Neural cell (in vitro differentiated cells): ENCODE data around the gene ZBED2. TPM values are rescaled to one million over a fixed set of nuclear protein-coding genes. Genes with fewer than 3 reads are reported as not detected.
"Not testable (repeated sequence)": the region's sequence is repeated elsewhere in the genome, so short reads cannot be mapped to it uniquely, and the experiment has no call there.

Experiments
- H2AFZ ChIP-seq: fragments of 200-600, 300-800 bp; sonication (generic), shearing (Covaris generic); 2 replicates; pipeline ENCODE4 v1.6.0; 2014; ENCODE audit warnings: low read depth, mild to moderate bottlenecking, antibody characterized with exemption, low read length, moderate library complexity
- H3F3A ChIP-seq: fragments of 200-600 bp; shearing (Covaris generic); 2 replicates; pipeline ENCODE4 v1.6.1; 2016; ENCODE audit warnings: mild to moderate bottlenecking, moderate library complexity, mixed read lengths, antibody characterized with exemption, low read length; ENCODE audit not compliant: insufficient read depth, poor library complexity, severe bottlenecking
- H3K27ac ChIP-seq: fragments of 200-600, 300-800 bp; sonication (generic), shearing (Covaris generic); 2 replicates; pipeline ENCODE4 v1.5.1; 2014; ENCODE audit warnings: mild to moderate bottlenecking, low read length, moderate library complexity
- H3K27me3 ChIP-seq: fragments of 300-800, 200-600 bp; sonication (generic), shearing (Covaris generic); 2 replicates; pipeline ENCODE4 v1.6.0; 2014; ENCODE audit warnings: mild to moderate bottlenecking, low read depth, low read length, moderate library complexity; ENCODE audit not compliant: insufficient read depth
- H3K36me3 ChIP-seq: fragments of 300-800, 200-600 bp; sonication (generic), shearing (Covaris generic); 2 replicates; pipeline ENCODE4 v1.5.1; 2014; ENCODE audit warnings: mild to moderate bottlenecking, antibody characterized with exemption, low read length, moderate library complexity; ENCODE audit not compliant: insufficient read depth
- H3K4me2 ChIP-seq: fragments of 300-800, 200-600 bp; sonication (generic), shearing (Covaris generic); 2 replicates; pipeline ENCODE4 v1.6.0; 2014; ENCODE audit warnings: mild to moderate bottlenecking, low read length
- H3K4me3 ChIP-seq: fragments of 300-800, 200-600 bp; sonication (generic), shearing (Covaris generic); 2 replicates; pipeline ENCODE4 v1.5.1; 2014; ENCODE audit warnings: mild to moderate bottlenecking, low read length, moderate library complexity
- H3K79me2 ChIP-seq: fragments of 200-600 bp; shearing (Covaris generic); replicated peaks from 2 replicates; pipeline ENCODE4 v1.6.0; 2014; ENCODE audit warnings: mild to moderate bottlenecking, low read length, moderate library complexity; ENCODE audit not compliant: insufficient read depth
- H3K9ac ChIP-seq: fragments of 300-800, 200-600 bp; sonication (generic), shearing (Covaris generic); 2 replicates; pipeline ENCODE4 v1.6.1; 2016; ENCODE audit warnings: mild to moderate bottlenecking, low read length, mixed read lengths
- H3K9me2 ChIP-seq: fragments of 200-600 bp; shearing (Covaris generic); 2 replicates; pipeline ENCODE4 v1.6.1; 2016; ENCODE audit warnings: mild to moderate bottlenecking, low read length, mixed read lengths; ENCODE audit not compliant: insufficient read depth
- H3K9me3 ChIP-seq: fragments of 200-600, 300-800 bp; sonication (generic), shearing (Covaris generic); 2 replicates; pipeline ENCODE4 v1.6.1; 2016; ENCODE audit warnings: mild to moderate bottlenecking, mixed run types, low read length, moderate library complexity, mixed read lengths
- H4K20me1 ChIP-seq: fragments of 200-600 bp; shearing (Covaris generic); 2 replicates; pipeline ENCODE4 v1.6.1; 2016; ENCODE audit warnings: mild to moderate bottlenecking, mixed run types; ENCODE audit not compliant: insufficient read depth
- EP300 ChIP-seq: fragments of 450-650 bp; conservative IDR thresholded peaks from 2 replicates; pipeline ENCODE4 v1.6.1; 2014; ENCODE audit warnings: antibody characterized with exemption, mild to moderate bottlenecking, moderate library complexity; ENCODE audit not compliant: poor library complexity, severe bottlenecking
- EZH2 ChIP-seq: fragments of 200-600, 300-800 bp; shearing (Covaris generic), sonication (generic); IDR thresholded peaks from 2 replicates; pipeline ENCODE4 v1.6.1; 2014; ENCODE audit warnings: antibody characterized with exemption, low read length, borderline replicate concordance, mild to moderate bottlenecking; ENCODE audit not compliant: insufficient read depth, poor library complexity, severe bottlenecking
- MXI1 ChIP-seq: fragments of 450-650 bp; conservative IDR thresholded peaks from 2 replicates; pipeline ENCODE4 v1.6.1; 2014; ENCODE audit warnings: antibody characterized with exemption, mild to moderate bottlenecking; ENCODE audit not compliant: poor library complexity, severe bottlenecking
- POLR2AphosphoS5 ChIP-seq: IDR thresholded peaks from 2 replicates; pipeline ENCODE4 v1.6.1; 2012
- RAD21 ChIP-seq: fragments of 450-650 bp; conservative IDR thresholded peaks from 2 replicates; pipeline ENCODE4 v1.6.1; 2014; ENCODE audit warnings: antibody characterized with exemption, mild to moderate bottlenecking, moderate library complexity
- REST ChIP-seq: IDR thresholded peaks from 2 replicates; pipeline ENCODE4 v1.6.1; 2012; ENCODE audit warnings: borderline replicate concordance
- SMC3 ChIP-seq: fragments of 450-650 bp; conservative IDR thresholded peaks from 2 replicates; pipeline ENCODE4 v1.6.1; 2014; ENCODE audit warnings: antibody characterized with exemption, mild to moderate bottlenecking, moderate library complexity; ENCODE audit not compliant: poor library complexity
- TAF1 ChIP-seq: IDR thresholded peaks from 2 replicates; pipeline ENCODE4 v1.6.1; 2012; ENCODE audit warnings: low read depth
- polyA plus RNA-seq: library from polyadenylated mRNA; depleted of rRNA; stranded (reverse); fragments of >200 nt; gene quantifications from 2 replicates; pipeline ENCODE4 v1.2.3, GENCODE V29; 2014
- TF ChIP-seq, protein P1 (sequence below): fragments of 450-650 bp; IDR thresholded peaks from 2 replicates; pipeline ENCODE4 v1.5.1; 2014; ENCODE audit warnings: antibody characterized with exemption, mild to moderate bottlenecking, moderate library complexity; ENCODE audit not compliant: poor library complexity, severe bottlenecking

ZBED2 gene
- polyA plus RNA-seq, 1 donor from 2014 or later = not detected

DNA sequence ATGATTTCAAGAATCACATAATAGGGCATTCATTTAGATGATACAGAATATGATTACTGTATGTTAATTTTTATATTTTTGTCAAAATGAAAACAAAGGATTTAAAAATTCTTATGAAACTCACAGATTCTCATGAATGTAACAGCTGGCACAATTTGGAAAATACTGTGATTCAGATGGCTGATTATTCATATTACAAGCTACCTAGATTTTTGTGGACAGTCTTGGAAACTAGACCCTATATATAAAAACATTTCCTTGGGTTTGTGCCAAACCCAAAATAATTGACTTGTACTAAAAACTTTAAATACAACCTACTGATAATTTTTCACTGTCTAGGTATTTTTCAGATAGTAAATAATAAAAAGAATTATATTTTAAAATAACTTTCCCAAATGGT lies 26.2 kb downstream of the ZBED2 start:
- Histone ChIP-seq H3K9ac (no peak overlapping the region), H3K4me2 (no peak overlapping the region), H3K9me2 (no peaks in the 10 kb centered on the region), H3K9me3 (no peaks in the 10 kb centered on the region), H3K27ac (no peak overlapping the region), H3K4me3 (no peak overlapping the region), H2AFZ (no peak overlapping the region), H3K27me3 (no peaks in the 10 kb centered on the region), H3K79me2 (no peaks in the 10 kb centered on the region), H3F3A (no peaks in the 10 kb centered on the region), H4K20me1 (no peaks in the 10 kb centered on the region), H3K36me3 (no peaks in the 10 kb centered on the region)
- TF ChIP-seq EZH2 (no peak), REST (no peak)

- Histone ChIP-seq H3K79me2 (no peaks in the 10 kb centered on the region), H3F3A (no peaks in the 10 kb centered on the region), H3K4me2 (no peak overlapping the region), H3K36me3 (no peaks in the 10 kb centered on the region), H2AFZ (no peak overlapping the region), H3K4me3 (no peak overlapping the region), H3K27ac (no peak overlapping the region), H4K20me1 (no peaks in the 10 kb centered on the region), H3K9me2 (no peaks in the 10 kb centered on the region), H3K27me3 (no peaks in the 10 kb centered on the region), H3K9me3 (no peaks in the 10 kb centered on the region), H3K9ac (no peak overlapping the region)
- TF ChIP-seq EP300 = no peak
Measured at GRCh38 chr3:111568355-111568754, 26.8 kb downstream of the ZBED2 start.

DNA sequence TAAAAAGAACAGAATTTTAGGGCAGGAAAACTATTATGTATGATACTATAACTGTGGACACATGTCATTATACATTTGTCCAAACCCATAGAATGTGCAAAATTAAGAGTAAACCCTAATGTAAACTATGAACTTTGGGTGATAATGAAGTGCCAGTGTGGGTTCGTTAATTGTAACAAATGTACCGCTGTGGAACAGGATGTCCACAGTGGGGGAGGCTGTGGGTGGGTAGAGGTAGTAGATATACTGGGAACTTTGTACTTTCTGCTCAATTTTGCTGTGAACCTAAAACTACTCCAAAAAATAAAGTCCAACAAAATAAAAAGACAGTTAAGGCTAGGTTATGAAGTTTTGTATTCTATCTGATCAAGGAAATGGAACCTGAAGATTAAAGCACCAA lies 28.3 kb downstream of the ZBED2 start:
- Histone ChIP-seq H3K4me3 (no peak overlapping the region), H2AFZ (no peak overlapping the region), H3K36me3 (no peaks in the 10 kb centered on the region), H3F3A (no peaks in the 10 kb centered on the region), H3K9me2 (no peaks in the 10 kb centered on the region), H3K9ac (no peak overlapping the region), H4K20me1 (no peaks in the 10 kb centered on the region), H3K9me3 (no peaks in the 10 kb centered on the region), H3K27me3 (no peaks in the 10 kb centered on the region), H3K79me2 (no peaks in the 10 kb centered on the region), H3K4me2 (no peak overlapping the region), H3K27ac (no peak overlapping the region)
- no peak for TF ChIP-seq MXI1
- no peak for TF ChIP-seq TAF1
- TF ChIP-seq POLR2AphosphoS5 = no peak
- TF ChIP-seq, protein P1, sequence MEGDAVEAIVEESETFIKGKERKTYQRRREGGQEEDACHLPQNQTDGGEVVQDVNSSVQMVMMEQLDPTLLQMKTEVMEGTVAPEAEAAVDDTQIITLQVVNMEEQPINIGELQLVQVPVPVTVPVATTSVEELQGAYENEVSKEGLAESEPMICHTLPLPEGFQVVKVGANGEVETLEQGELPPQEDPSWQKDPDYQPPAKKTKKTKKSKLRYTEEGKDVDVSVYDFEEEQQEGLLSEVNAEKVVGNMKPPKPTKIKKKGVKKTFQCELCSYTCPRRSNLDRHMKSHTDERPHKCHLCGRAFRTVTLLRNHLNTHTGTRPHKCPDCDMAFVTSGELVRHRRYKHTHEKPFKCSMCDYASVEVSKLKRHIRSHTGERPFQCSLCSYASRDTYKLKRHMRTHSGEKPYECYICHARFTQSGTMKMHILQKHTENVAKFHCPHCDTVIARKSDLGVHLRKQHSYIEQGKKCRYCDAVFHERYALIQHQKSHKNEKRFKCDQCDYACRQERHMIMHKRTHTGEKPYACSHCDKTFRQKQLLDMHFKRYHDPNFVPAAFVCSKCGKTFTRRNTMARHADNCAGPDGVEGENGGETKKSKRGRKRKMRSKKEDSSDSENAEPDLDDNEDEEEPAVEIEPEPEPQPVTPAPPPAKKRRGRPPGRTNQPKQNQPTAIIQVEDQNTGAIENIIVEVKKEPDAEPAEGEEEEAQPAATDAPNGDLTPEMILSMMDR = no peak
- TF ChIP-seq EP300 = no peak
- no peak for TF ChIP-seq REST
- no peak for TF ChIP-seq SMC3
- no peak for TF ChIP-seq EZH2
- no peak for TF ChIP-seq RAD21

DNA sequence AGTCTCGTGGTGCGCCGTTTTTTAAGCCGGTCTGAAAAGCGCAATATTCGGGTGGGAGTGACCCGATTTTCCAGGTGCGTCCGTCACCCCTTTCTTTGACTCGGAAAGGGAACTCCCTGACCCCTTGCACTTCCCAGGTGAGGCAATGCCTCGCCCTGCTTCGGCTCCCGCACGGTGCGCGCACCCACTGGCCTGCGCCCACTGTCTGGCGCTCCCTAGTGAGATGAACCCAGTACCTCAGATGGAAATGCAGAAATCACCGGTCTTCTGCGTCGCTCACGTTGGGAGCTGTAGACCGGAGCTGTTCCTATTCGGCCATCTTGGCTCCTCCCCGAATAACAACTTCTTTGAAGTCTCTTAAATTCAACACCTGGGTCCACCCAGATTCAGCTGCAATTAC lies 33.2 kb downstream of the ZBED2 start:
- not testable (repeated sequence) for H2AFZ ChIP-seq, H3K9me2 ChIP-seq, H4K20me1 ChIP-seq, H3K27me3 ChIP-seq, H3K79me2 ChIP-seq, H3K36me3 ChIP-seq, H3K9ac ChIP-seq, H3F3A ChIP-seq, H3K9me3 ChIP-seq, H3K27ac ChIP-seq, H3K4me2 ChIP-seq, H3K4me3 ChIP-seq
